PFSK-1 (cell line): Measurements from ENCODE around the gene SLC25A1.

Experiments
- REST ChIP-seq, 2 experiments: IDR thresholded peaks; 2 replicates each; pipeline versions ENCODE4 v1.6.1 to v1.8.0; 2011 to 2012; ENCODE audit warnings: low read depth in 2 of 2, low read length in 2 of 2, control low read depth in 1 of 2, inconsistent platforms in 1 of 2, mild to moderate bottlenecking in 1 of 2, moderate library complexity in 1 of 2; ENCODE audit not compliant: insufficient read depth in 1 of 2
- SIN3A ChIP-seq: IDR thresholded peaks from 2 replicates; pipeline ENCODE4 v1.6.1; 2012; ENCODE audit warnings: mild to moderate bottlenecking, low read length, moderate library complexity, borderline replicate concordance; ENCODE audit not compliant: insufficient read depth

- TF ChIP-seq REST (IDR thresholded peaks at IDR 0.05; ENCODE audit: insufficient read depth in 1 of 2, low read depth in 2 of 2, low read length in 2 of 2) (no peak), SIN3A (no peak)
Observed at GRCh38 chr22:19147195-19147780, 31.2 kb downstream of the SLC25A1 start.
